NK-92 treated with Interleukin-12 subunit alpha and Interleukin-12 subunit beta, amount 100 ng/mL, for 24 hours (cell line): ENCODE data around the gene HJV.

ENCODE experiments used
- DNase-seq: peaks from one replicate; lab custom pipeline; 2025; lab: John Stamatoyannopoulos, UW

Gene HJV

DNA sequence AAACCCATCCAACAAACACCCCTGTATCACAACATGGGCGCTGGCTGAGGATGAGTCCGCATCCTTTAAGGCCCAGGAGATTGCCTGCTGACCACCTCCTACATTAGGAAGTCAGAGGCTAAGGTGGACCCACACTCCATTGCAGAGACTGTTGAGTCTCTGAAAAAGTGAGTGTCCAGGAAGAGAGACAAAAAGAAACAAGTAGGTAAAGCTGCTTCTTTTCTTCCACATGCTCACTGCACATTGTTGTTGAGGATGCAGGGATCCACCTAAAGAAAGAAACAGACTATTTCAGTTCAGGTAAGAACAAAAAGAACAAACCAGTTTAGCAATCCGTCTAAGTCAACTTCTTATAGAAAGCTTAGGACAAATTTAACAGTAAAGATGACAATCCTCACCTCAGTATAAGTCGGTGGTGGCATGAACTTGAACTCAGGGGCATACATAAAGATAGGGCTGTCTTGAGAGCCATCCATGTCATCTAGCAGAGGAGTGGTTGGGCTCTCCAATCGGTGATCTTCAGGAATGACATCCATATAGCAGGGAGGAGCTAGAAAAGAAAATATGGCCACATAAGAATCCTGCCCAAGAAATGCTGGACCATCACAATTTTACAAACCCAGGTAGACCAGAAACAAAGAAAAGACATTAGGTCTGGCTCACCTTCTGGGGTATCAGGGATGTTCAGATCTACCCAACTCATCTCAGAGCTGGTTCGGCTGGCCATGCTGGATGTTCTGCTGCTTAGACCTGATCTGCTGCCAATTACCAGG, 27.7 kb downstream of the HJV start:
- DNase-seq, result no peak

DNA sequence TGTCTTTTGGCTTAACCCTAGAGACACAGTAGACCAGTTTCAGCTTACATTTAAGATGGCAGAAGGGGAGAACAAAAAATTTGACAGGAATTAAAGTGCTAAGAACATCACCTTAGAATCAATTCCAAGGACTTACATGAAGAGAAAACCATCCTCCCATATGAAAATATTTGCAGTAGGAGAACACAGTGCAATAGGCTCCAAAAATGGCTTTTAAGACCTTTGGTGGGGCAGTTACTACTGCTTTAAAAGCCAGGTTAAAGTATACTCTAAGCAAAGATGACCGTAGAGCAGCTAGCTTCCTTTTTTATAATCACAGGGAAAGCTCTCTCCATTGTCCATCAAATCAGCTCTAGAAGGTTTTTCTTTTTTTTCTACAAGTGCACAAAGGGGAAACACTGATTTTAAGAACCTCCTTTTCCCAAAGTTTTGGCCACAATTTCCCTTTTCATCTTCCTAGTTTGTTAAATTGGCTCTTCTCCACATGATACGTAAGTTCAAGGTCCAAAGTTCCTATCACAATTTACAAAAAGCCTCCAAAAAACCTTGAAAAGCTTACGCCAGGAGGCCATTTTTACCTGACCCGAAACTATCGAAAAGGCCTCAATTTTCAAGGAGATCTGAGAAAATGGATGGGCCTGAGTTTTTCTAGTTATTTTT, 28.4 kb downstream of the HJV start:
- DNase-seq, result no peak

DNA sequence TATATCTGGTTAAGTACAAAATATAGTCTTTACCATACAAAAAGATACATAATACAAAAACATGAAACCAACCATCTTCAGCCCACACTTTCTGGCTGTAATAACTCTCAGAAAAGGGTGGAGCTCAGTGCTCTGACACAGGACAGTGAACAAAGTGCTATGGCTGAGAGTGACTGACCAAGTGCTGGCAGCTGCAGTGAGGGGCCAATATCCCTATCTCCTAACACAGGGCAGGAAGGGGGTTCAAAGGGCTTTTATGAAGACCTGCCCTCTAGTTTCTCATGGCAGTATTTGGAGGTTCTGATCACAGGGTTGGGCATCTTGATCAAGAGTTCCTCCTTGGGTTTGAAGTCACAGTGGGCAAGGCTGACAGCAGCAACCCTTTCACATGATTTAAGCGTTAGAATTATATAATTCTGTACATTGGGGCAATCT, 29.0 kb downstream of the HJV start:
- DNase-seq, result no peak

DNA sequence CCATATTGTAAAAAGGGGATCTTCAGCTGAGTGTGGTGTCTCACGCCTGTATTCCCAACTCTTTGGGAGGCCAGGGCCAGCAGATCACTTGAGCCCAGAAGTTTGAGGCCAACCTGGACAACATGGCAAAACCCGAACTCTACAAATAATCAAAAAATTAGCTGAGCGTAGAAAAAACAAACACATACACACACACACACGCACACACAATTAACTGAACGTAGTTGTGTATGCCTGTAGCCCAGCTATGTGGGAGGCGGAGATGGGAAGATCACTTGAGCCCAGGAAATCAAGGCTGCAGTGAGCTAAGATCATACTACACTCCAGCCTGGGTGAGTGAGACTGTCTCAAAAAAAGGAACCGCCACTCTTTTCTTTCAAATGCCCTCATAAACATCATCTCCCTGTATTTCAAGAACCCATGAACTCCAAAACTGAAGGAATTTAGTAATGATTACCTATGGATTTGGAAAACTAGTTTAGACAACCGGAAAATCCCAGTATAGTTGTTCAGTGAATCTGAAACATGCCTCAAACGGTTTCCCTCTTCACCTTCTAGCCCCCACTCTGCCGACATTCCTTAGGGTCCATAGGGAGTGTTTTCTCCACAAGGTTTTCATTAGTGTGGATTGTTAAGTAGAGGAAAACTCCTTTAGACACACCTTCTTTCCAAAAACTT, 29.7 kb downstream of the HJV start:
- no peak for DNase-seq

DNA sequence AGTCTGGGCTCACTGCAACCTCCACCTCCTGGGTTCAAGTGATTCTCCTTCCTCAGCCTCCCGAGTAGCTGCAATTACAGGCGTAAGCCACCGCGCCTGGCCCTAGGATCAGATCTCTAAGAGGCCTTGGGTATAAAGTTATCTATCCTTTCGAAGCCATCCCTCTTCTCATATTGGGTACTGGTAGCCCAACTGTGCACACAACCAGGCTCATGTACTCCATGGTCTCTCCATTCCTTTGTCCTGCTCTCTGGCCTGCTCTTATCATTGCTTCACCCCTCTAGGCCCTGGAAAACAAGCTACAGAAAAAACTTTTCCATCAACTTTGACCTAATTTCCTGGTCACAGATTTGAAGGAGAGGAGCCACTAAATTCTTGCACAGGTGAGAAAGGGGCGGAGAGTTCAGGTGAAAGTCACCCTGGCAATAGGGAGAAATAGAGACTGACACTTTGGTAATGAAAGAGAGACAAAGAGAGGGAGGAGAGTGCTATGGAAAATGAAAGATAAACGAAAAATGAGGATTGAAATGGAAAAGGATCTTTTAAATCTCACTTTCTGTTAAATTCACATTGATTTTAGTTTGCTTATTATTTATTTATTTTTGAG, 31.2 kb downstream of the HJV start:
- DNase-seq, result no peak

DNA sequence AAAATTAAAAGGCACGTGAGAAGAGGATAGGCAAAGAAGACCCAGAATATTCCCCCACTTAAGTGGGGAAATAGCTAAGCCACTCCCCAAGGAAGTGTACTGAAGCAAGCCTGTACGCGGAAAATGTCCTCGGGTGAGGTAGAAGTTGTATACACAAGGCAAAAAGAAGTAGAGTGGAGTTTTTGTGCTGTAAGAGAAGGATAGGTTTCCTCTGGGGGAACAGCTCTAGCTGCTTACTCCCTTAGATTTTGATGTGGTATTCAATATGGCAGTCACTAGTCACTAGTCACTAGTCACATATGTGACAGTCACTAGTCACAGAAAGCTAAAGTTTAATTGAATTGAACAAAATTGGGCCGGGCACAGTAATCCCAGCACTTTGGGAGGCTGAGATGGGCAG, 32.8 kb downstream of the HJV start:
- no peak for DNase-seq

DNA sequence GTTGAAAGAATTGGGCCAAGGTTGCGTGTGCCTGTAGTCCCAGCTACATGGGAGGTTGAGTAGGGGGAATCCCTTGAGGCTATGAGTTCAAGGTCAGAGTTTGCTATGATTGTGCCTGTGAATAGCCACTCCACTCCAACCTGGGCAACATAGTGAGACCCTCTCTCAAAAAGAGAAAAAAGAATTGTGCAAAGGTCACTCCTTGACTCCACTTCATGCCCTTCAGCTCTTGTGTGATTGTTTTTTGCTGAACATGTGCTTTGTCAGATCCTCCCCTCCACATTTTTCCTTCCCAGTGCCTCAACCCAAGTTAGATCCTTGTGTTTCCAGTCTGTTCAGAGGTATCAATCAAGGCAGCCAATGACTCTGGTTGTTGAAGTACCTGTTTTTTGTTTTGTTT, 33.6 kb downstream of the HJV start:
- DNase-seq, result no peak

DNA sequence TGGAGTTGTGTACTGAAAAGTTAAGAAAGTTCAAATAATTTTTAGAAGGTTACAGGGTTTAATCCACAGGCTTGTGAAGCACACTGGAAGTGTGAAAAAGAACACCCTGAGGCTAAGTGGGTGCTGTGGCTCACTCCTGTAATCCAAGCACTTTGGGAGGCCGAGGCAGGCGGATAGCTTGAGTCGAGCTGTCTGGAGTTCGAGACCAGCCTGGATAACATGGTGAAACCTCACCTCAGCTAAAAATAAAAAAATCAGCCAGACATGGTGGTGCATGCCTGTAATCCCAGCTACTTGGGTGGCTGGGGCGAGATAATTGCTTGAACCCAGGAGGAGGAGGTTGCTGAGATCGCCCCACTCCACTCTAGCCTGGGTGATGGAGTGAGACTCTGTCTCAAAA, 35.0 kb downstream of the HJV start:
- DNase-seq, result no peak

DNA sequence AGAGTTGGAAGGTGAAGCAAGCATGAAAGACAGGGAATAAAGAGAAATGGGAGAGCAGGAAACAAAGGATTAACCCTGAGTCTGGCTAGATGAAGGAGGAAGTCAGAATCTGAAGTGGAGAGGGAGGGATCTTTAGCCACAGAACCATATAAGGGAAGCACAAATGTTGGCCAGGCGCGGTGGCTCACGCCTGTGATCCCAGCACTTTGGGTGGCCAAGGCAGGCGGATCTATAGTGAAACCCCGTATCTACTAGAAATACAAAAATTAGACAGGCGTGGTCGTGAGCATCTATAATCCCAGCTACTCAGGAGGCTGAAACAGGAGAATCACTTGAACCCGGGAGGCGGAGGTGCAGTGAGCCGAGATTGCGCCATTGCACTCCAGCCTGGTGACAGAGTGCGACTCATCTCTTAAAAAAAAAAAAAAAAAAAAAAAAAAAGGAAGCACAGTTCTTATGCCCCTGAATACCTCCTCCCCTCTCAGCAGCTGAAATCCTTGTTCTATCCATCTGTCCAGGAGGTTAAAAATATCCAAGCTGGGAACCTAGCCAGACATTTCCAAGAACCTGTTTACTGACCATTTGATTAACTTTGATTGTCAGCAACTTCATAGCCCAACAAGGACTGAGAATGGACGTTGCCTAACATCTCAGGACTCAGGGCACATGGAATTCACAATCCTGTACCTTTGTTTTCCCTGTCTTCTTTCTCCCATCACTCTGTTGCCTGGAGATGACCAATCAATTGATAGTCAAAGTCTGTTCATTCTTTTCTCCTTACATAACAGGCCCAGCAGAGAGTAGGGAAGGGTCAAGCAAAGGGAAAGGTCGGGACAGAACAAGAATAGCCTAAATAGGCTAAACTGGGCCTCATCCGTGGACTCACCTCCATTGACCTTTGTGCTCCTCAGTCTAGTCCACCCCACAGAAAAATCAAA, 35.8 kb downstream of the HJV start:
- DNase-seq, result peak; percentile 48

DNA sequence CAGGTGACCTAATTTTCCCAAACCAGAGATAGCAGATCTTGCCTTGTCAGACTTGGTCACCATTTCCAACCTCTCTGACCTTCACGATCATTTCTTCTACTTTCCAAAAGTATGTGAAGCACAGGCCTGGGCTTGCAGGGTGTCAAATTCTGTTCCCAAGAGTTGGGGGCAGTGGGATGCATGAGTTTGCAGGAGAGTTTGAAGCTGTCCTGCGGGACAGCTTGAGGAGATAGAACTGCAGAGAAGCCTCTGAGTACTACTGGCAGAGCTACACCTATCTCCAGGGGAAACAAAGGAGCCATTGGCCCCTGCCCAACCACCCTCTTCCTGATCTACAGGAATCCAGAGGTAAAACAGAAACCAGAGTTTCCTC, 36.4 kb downstream of the HJV start:
- DNase-seq, result no peak

DNA sequence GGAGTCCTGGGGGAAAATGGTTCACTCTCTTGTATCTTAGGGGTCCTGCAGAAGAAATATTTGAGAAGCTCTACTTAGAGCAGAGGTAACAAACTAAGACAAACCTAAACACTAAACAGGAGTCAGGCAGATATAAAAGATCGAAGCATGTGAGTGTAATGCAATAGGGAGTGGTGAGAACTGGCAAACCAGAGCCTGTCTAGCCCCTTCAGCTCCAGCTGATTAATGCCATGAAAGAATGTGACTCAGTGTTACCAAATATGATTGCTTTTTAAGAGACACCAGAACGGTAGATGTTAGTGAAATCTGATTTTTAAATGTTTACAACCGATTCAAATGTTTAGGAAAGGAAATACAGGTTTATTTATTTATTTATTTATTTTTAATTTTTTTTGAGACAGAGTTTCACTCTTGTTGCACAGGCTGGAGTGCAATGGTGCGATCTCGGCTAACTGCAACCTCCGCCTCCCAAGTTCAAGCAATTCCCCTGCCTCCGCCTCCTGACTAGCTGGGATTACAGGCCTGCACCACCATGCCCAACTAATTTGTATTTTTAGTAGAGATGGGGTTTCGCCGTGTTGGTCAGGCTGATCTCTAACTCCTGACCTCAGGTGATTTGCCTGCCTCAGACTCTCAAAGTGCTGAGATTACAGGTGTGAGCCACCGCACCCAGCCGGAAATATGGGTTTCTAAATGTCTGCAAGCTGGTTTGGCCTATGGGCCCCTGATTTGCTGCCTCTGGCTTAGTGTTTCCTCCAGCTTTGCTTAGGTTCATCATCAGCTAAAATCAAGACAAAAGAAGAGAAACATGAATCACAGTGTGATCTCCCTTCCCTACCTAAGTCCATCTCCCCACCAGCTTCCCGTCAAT, 37.3 kb downstream of the HJV start:
- no peak for DNase-seq

DNA sequence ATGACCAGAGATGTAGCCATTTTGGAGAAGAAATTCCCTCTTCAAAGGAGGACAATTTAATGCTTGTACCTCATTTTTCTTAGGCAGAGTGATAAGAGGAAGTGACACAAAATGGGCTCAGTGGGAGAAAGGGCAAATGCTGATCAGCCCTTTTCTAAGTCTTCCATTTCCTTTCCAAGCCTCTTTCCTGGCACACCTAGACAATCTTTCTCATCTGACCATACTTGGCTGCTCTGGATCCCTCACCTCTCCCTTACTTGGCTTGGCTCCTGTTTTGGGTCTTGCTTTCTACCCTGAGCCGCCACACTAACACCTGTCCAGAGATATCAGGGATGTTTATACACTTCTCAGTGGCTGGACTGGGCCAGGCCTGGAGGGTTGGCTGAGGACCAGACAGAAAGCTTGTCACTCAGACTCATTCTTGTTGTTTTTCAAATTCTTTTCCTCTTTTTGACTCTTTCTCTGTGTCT, 38.3 kb downstream of the HJV start:
- no peak for DNase-seq

DNA sequence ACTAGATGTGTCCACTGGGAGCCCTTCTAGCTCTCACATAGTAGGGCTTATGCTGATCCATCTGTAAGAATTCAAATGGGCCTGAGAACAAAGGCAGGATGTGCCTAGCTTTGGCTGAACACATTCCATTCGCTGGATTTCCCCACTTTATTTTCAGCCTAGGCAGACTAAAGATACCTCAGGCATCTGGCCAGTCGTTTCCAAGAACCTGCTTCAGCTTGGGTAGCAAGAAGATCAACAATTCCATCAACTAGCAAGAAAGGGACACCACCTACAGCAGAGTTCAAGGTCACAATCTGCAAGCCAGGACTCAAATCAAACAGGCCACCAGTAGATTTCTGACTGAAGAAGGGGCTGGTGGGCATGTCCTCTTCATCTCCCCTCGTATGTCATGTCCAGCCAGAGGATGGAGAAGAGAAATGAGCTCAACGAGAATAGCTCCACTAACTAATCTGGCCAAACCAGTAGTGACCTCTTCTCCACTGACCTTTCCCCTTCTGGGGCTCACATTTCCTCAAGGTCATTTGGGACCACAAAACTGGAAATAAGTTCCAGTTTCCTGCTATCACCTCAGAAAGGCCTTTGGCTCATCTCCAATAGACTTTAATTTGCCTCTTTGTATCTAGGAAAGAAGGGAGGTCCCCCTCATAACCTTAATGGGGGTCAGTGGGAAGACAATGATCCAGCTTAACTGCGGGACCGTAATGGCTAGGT, 39.4 kb downstream of the HJV start:
- DNase-seq, result no peak

DNA sequence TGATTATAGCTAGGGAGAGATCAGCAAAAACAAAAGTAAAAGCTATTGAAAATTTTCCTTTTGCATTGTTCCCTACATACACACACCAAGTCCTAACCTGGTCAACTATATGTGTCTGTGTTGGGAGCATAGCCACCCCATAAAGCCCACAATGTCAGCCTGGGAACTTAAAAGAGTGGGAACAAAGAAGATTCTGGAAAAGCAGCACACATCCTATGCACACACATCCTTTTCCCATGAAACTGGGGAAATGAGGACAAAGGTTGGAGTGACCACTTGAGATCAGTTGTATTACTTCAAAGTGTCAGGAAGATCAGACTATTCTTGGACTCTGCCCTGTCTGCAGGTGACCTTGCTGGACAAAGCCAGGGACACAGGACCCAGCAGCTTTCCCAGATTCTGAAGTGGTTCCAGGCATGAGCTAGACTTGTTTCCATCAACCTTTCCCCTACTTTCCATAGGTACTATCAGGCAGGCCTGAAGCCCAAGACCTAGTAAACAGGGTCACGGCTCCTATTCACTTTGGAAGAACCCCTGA, 41.0 kb downstream of the HJV start:
- no peak for DNase-seq

DNA sequence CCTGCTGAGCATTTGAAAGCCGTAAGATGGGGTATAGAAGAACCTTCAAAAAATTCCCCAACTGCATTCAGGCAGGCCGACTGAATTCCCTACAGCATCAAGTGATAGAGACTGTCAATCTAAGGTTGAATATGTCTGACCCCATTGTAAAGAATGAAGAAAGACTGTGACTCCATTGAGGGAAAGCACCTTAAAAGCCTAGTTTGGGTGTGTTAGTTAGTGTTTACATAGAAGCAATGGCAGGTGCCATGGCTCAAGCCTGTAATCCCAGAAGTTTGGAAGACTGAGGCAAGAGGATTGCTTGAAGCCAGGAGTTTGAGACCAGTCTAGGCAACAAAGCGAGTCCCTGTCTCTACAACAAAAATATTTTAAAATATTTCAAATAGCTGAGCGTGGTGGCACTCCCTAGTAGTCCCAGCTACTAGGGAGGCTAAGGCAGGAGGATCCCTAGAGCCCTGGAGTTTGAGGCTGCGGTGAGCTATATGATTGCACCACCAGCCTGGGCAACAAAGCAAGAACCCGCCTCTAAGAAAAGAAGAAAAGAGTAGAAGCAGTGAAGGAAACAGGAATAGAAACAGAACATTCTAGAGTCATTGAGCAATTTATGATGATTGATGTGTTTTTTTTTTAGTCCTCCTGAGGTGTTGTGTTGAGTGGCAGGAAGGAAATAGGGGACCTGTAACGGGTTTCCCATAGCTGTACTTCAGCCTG, 41.6 kb downstream of the HJV start:
- DNase-seq, result no peak

DNA sequence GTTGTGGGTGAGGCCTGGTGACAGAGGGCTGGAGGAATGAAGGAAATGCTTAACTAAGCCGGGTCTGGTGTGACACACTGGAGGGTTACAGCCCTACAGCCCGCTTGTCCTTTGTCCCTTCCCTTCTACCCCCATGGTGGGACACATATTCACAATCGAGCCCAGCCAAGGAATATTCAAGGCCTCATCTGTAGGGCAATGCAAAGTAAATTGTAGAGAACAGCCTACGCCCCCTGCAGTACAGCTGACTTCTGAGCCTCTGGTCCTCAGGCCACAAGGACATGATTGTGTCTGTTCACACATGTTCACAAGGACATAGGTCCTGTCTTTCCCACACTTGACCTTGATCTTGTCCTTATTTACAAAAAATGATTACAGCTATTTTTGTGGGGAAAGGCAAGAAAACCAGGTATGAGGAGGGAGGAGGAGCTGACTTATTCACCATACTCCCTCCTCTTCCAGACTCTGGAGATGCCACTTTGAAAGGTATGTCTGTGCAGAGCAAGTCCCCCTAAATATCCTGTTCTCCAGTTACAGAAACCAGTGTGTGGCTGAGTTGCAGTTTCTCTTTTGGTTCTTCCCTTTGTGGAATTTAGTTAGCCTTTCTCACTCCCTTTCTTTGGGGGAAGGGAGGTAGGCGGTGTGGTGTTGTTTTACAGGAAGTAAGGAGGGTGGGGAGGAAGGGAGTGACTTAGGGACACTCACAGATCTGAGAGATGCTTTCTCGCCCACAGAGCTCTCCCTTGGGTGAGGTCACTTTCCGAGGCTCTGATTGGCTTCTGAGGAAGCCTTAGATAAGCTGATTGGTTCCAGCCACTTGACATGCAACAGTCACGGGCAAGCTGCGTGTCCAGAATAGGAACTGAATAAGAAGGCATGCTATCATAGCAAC, 42.4 kb downstream of the HJV start:
- DNase-seq, result peak; percentile 85

DNA sequence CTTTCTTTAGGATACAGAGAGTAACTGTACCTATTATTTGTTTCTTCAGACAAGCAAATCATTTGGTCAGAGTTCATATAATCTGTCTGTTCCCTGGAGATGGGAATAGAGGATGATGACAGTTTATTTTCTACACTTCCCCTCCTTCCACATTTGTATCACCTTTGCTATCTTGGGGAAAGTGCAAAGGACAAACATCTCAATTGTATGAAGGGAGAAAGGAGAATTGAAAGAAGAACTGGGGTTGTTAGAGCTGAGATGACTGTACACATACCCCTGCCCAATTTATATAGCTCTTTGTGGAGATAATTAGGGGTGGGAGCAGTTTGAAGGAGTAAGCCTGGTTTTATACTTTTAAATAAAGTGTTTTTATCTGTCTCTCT, 43.1 kb downstream of the HJV start:
- no peak for DNase-seq
